HL-60 (cell line): ENCODE results near the gene PDZD4.

Source experiments
- DNase-seq, 2 experiments: peaks; one replicate each; pipeline ENCODE4 v3.0.0-alpha.2; 2010 to 2020; ENCODE audit warnings: low read depth in 1 of 2, low spot score in 1 of 2
- H3K27ac ChIP-seq: fragments of 250-450 bp; sonication (Bioruptor Pico); replicated peaks from 2 replicates; pipeline ENCODE4 v1.5.1; 2020; ENCODE audit warnings: mild to moderate bottlenecking, moderate library complexity
- H3K27me3 ChIP-seq: fragments of 250-450 bp; sonication (Bioruptor Pico); 2 replicates; pipeline ENCODE4 v1.5.1; 2021; ENCODE audit warnings: mild to moderate bottlenecking, moderate library complexity; ENCODE audit not compliant: insufficient read depth, poor library complexity, severe bottlenecking
- H3K4me3 ChIP-seq: replicated peaks from 2 replicates; pipeline ENCODE4 v1.5.1; 2011; ENCODE audit warnings: mild to moderate bottlenecking, control low read depth, low read length; ENCODE audit not compliant: insufficient read depth
- GABPA ChIP-seq: IDR thresholded peaks from 2 replicates; pipeline ENCODE4 v1.6.1; 2012; ENCODE audit warnings: low read depth
- POLR2AphosphoS5 ChIP-seq: IDR thresholded peaks from 2 replicates; pipeline ENCODE4 v1.6.1; 2012; ENCODE audit warnings: low read depth
- SPI1 ChIP-seq: IDR thresholded peaks from 2 replicates; pipeline ENCODE4 v1.6.1; 2012; ENCODE audit warnings: low read depth, mild to moderate bottlenecking, borderline replicate concordance
- TF ChIP-seq, protein P1 (sequence below): IDR thresholded peaks from one replicate; pipeline ENCODE4 v1.5.1; 2011; ENCODE audit warnings: low read length, control low read depth, inconsistent platforms; ENCODE audit not compliant: insufficient read depth
- TF ChIP-seq, protein P2 (sequence below): IDR thresholded peaks from 2 replicates; pipeline ENCODE4 v1.6.1; 2012; ENCODE audit warnings: low read depth; ENCODE audit not compliant: insufficient replicate concordance

PDZD4 gene

DNA sequence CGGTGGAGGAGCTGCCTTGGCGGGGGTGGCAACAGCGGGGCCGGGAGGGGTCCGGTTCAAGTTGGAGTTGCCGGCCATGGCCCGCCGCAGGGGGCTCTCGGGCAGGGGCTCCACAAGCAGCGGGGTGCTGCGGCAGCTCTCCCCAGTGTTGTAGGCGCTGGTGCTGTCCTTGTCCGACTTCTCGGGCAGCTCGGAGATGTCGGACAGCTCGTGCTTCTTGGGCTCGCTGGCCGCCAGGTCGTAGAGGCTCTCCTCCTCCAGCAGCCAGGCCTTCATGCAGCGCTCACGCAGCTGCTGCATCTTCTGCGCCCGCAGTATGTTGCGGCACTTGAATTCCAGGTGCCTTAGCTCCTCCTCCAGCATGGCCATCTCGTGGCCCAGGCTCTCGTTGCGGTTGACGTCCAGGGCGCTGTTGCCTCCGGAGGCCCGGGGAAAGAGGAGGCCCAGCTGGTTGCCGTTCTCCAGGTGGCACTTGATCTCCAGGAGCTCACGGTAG, 26.2 kb downstream of the PDZD4 start:
- Histone ChIP-seq H3K27ac (no peak overlapping the region), H3K27me3 (no peaks in the 10 kb centered on the region), H3K4me3 (no peak overlapping the region)
- TF ChIP-seq POLR2AphosphoS5 (no peak), GABPA (no peak), SPI1 (no peak)
- TF ChIP-seq, protein P1, sequence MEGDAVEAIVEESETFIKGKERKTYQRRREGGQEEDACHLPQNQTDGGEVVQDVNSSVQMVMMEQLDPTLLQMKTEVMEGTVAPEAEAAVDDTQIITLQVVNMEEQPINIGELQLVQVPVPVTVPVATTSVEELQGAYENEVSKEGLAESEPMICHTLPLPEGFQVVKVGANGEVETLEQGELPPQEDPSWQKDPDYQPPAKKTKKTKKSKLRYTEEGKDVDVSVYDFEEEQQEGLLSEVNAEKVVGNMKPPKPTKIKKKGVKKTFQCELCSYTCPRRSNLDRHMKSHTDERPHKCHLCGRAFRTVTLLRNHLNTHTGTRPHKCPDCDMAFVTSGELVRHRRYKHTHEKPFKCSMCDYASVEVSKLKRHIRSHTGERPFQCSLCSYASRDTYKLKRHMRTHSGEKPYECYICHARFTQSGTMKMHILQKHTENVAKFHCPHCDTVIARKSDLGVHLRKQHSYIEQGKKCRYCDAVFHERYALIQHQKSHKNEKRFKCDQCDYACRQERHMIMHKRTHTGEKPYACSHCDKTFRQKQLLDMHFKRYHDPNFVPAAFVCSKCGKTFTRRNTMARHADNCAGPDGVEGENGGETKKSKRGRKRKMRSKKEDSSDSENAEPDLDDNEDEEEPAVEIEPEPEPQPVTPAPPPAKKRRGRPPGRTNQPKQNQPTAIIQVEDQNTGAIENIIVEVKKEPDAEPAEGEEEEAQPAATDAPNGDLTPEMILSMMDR = no peak
- TF ChIP-seq, protein P2, sequence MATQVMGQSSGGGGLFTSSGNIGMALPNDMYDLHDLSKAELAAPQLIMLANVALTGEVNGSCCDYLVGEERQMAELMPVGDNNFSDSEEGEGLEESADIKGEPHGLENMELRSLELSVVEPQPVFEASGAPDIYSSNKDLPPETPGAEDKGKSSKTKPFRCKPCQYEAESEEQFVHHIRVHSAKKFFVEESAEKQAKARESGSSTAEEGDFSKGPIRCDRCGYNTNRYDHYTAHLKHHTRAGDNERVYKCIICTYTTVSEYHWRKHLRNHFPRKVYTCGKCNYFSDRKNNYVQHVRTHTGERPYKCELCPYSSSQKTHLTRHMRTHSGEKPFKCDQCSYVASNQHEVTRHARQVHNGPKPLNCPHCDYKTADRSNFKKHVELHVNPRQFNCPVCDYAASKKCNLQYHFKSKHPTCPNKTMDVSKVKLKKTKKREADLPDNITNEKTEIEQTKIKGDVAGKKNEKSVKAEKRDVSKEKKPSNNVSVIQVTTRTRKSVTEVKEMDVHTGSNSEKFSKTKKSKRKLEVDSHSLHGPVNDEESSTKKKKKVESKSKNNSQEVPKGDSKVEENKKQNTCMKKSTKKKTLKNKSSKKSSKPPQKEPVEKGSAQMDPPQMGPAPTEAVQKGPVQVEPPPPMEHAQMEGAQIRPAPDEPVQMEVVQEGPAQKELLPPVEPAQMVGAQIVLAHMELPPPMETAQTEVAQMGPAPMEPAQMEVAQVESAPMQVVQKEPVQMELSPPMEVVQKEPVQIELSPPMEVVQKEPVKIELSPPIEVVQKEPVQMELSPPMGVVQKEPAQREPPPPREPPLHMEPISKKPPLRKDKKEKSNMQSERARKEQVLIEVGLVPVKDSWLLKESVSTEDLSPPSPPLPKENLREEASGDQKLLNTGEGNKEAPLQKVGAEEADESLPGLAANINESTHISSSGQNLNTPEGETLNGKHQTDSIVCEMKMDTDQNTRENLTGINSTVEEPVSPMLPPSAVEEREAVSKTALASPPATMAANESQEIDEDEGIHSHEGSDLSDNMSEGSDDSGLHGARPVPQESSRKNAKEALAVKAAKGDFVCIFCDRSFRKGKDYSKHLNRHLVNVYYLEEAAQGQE = no peak
- DNase-seq = no peak

DNA sequence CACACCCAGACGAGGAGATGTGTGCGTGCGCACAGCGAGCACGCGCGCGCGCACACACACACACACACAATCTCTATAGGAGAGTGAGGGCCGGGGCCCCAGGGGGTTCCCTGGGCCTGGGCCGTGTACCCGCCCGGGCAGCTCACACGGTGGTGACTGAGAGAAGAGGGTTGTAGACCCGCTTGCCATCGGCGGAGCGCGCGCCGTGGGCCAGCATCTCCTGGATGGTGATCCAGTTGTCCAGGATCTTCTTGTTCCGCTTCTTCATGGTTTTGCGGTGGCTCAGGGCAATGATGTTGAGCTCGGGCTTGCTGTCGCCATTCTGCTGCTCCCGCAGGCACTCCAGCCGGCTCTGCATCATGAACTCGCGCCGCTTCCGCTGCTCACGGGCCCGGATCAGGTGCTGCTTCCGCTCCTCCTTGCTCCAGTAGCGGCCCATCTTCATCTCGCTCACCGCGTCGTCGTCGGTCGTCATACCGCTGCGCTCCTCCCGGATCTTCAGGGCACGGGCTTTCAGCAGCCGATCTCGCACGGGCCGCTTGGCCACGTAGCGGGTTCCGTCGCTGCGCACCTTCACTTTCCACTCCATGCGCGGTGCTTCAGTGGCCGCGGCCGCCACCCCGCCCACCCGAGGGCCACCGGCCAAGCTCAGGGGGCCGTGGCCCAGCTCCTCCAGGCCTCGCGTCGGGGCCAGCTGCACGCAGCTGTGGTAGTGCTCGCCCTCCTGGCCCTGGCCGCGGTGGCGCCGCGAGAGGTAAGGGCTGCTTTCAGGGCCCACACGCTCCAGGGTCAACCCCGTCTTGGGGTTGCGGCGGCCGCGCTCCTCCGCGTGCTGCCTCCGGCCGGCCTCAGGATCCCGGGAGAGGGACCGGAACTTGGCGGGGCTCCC, 26.9 kb downstream of the PDZD4 start:
- no peak overlapping the region for H3K27ac ChIP-seq
- TF ChIP-seq GABPA = no peak
- TF ChIP-seq, protein P2 = no peak
- TF ChIP-seq SPI1 = no peak
- TF ChIP-seq POLR2AphosphoS5 = no peak
- TF ChIP-seq, protein P1 = no peak
- DNase-seq = no peak
- H3K4me3 ChIP-seq = no peak overlapping the region
- no peaks in the 10 kb centered on the region for H3K27me3 ChIP-seq

DNA sequence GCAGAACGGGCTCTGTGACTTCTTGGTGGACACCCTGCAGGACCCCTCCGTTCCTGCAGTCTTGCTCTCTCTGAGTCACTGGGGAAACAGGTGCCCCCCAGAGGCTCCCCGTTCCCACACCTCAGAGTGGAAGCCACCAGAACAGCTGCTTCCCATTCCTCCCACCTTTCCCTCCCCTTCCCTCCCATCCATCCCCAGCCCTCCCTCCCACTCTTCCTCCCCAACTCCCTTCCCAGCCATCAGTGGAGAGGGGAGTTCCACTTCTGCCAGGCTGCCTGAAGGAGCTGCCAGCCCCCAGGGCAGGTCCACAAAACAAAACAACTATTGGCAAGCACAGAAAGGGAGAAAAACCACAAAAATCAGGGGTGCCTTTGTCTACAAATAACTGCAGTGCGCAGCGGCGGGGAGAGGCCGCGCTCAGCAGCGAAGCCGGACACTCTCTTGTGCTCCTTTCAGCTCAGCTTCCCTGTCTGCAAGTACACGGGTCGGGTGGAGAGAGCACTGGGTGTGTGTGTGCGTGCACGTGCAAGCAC, 27.8 kb downstream of the PDZD4 start:
- Histone ChIP-seq H3K4me3 (no peak overlapping the region), H3K27me3 (no peaks in the 10 kb centered on the region)
- no peak for DNase-seq

More for the DNA sequence above, 27.8 kb downstream of the PDZD4 start:
- TF ChIP-seq, protein P2 = no peak
- TF ChIP-seq, protein P1 = no peak
- no peak for TF ChIP-seq SPI1
- TF ChIP-seq GABPA = no peak
- TF ChIP-seq POLR2AphosphoS5 = no peak
- H3K27ac ChIP-seq = no peak overlapping the region
